Activated CD8-positive, alpha-beta memory T cell treated with anti-CD3 and anti-CD28 coated beads, Interleukin-2, amount 50 U/mL, for 24 hours (primary cell): Measurements from ENCODE around the gene PRR30.
"Not testable (repeated sequence)": the region's sequence is repeated elsewhere in the genome, so short reads cannot be mapped to it uniquely, and the experiment has no call there.

Experiments
- DNase-seq: peaks from one replicate; pipeline ENCODE4 v3.0.0-alpha.2; 2020; ENCODE audit errors: extremely low read depth

The PRR30 gene

GRCh38 chr2:27128668-27129571 lies 10.3 kb downstream of the PRR30 start:
- no peak for DNase-seq

GRCh38 chr2:27127883-27128667 lies 11.1 kb downstream of the PRR30 start:
- DNase-seq, result no peak

- DNase-seq, result no peak
Observed at GRCh38 chr2:27126252-27126710, 12.9 kb downstream of the PRR30 start.

GRCh38 chr2:27125104-27125503 lies 14.1 kb downstream of the PRR30 start:
- no peak for DNase-seq

- DNase-seq, result no peak
Observed at GRCh38 chr2:27123302-27124150, 15.7 kb downstream of the PRR30 start, which contains the start of gene ABHD1. Gene ABHD1, plus strand, starts transcription at chr2:27123815. Its CDS starts 134 bp downstream, at chr2:27123949.

- no peak for DNase-seq
Observed at GRCh38 chr2:27122791-27123190, 16.4 kb downstream of the PRR30 start.

- no peak for DNase-seq
Observed at GRCh38 chr2:27121906-27122305, 17.3 kb downstream of the PRR30 start.

- DNase-seq, result not testable (repeated sequence)
Observed at GRCh38 chr2:27119330-27119670, 19.9 kb downstream of the PRR30 start.

GRCh38 chr2:27118525-27119329 lies 20.5 kb downstream of the PRR30 start, which contains the start of gene CGREF1:
Gene CGREF1, minus strand, starts transcription at chr2:27119128. Its CDS starts 14,762 bp downstream, at chr2:27104366.
- DNase-seq, result no peak

GRCh38 chr2:27117995-27118524 lies 21.1 kb downstream of the PRR30 start:
- no peak for DNase-seq

- no peak for DNase-seq
Observed at GRCh38 chr2:27115519-27115918, 23.7 kb downstream of the PRR30 start.

GRCh38 chr2:27111392-27112078 lies 27.7 kb downstream of the PRR30 start:
- not testable (repeated sequence) for DNase-seq

- DNase-seq, result not testable (repeated sequence)
Observed at GRCh38 chr2:27110603-27111352, 28.4 kb downstream of the PRR30 start.

- no peak for DNase-seq
Observed at GRCh38 chr2:27109083-27109482, 30.1 kb downstream of the PRR30 start.

- DNase-seq, result no peak
Observed at GRCh38 chr2:27108221-27108620, 31.0 kb downstream of the PRR30 start.

- no peak for DNase-seq
Observed at GRCh38 chr2:27105981-27106380, 33.2 kb downstream of the PRR30 start.

GRCh38 chr2:27102329-27102728 lies 36.9 kb downstream of the PRR30 start:
- no peak for DNase-seq

- no peak for DNase-seq
Observed at GRCh38 chr2:27100036-27100435, 39.2 kb downstream of the PRR30 start.

- DNase-seq, result no peak
Observed at GRCh38 chr2:27099334-27099955, 39.8 kb downstream of the PRR30 start.
